ENCODE measurements around the gene WWC1.

The WWC1 gene

GRCh38 chr5:168364750-168365550 is 73.5 kb downstream of the WWC1 start:
- peak overlapping the region; percentile 21 for H2AK5ac ChIP-seq (ENCODE audit: low read length)
- H3K4me1 ChIP-seq (ENCODE audit: control insufficient read depth in 1 of 2, insufficient read depth in 2 of 2, low read length in 2 of 2): peaks cover 42 to 49% of the 10 kb centered on the region in 2 experiments
- H3K9ac ChIP-seq (ENCODE audit: low read length): no peak overlapping the region
- H3K4me2 ChIP-seq (ENCODE audit: low read length): peak overlapping the region; percentile 51
- H2AFZ ChIP-seq (ENCODE audit: insufficient read depth, low read length, poor library complexity): peak overlapping the region; percentile 42
- no peaks in the 10 kb centered on the region for H3K9me3 ChIP-seq (ENCODE audit: insufficient read depth, low read depth, low read length)
- peak overlapping the region; percentile 0 for H4K8ac ChIP-seq (ENCODE audit: low read depth, low read length)
- no peak overlapping the region for H3K4me3 ChIP-seq (ENCODE audit: low read depth, low read length)
- peak overlapping the region; percentile 73 for H3K18ac ChIP-seq (ENCODE audit: low read length)
- peak overlapping the region; percentile 33 for H3K14ac ChIP-seq (ENCODE audit: low read length)
- peak overlapping the region; percentile 68 for H2BK12ac ChIP-seq (ENCODE audit: low read length)
- H3K36me3 ChIP-seq (ENCODE audit: control insufficient read depth in 1 of 2, insufficient read depth in 2 of 2, low read length in 2 of 2): no peaks in the 10 kb centered on the region
- peak; percentile 97 to 99 for DNase-seq
- H2BK120ac ChIP-seq (ENCODE audit: insufficient read depth, low read length, poor library complexity): peak overlapping the region; percentile 67
- no peak overlapping the region for H3K23ac ChIP-seq (ENCODE audit: low read length)
- H2BK5ac ChIP-seq (ENCODE audit: low read depth, low read length, poor library complexity): peak overlapping the region; percentile 71
- H3K79me1 ChIP-seq (ENCODE audit: low read length): peaks cover 26% of the 10 kb centered on the region
- no peaks in the 10 kb centered on the region for H3K79me2 ChIP-seq (ENCODE audit: control insufficient read depth, insufficient read depth, low read length, poor library complexity)
- H3K27ac ChIP-seq (ENCODE audit: low read depth, low read length): peak overlapping the region; percentile 89
- no peaks in the 10 kb centered on the region for H3K27me3 ChIP-seq (ENCODE audit: insufficient read depth, low read length)
- H4K12ac ChIP-seq (ENCODE audit: low read depth, low read length): no peak overlapping the region
- H4K91ac ChIP-seq (ENCODE audit: low read depth, low read length): peak overlapping the region; percentile 67
- H3K4ac ChIP-seq (ENCODE audit: low read depth, low read length): no peak overlapping the region
- WGBS (ENCODE audit: extremely low coverage, insufficient coverage, insufficient read length): no CpG with 5 or more reads among the region's 12 CpGs

- Histone ChIP-seq H3K4me2 (ENCODE audit: low read length) (peak overlapping the region; percentile 51), H2BK120ac (ENCODE audit: insufficient read depth, low read length, poor library complexity) (peak overlapping the region; percentile 73), H3K4me3 (ENCODE audit: low read depth, low read length) (no peak overlapping the region), H4K91ac (ENCODE audit: low read depth, low read length) (peak overlapping the region; percentile 74), H3K23ac (ENCODE audit: low read length) (no peak overlapping the region), H3K18ac (ENCODE audit: low read length) (peak overlapping the region; percentile 67), H2BK12ac (ENCODE audit: low read length) (peak overlapping the region; percentile 68), H3K9me3 (ENCODE audit: insufficient read depth, low read depth, low read length) (no peaks in the 10 kb centered on the region), H3K9ac (ENCODE audit: low read length) (no peak overlapping the region), H3K79me2 (ENCODE audit: control insufficient read depth, insufficient read depth, low read length, poor library complexity) (no peaks in the 10 kb centered on the region), H2AFZ (ENCODE audit: insufficient read depth, low read length, poor library complexity) (peak overlapping the region; percentile 42), H3K4ac (ENCODE audit: low read depth, low read length) (peak overlapping the region; percentile 16), H3K79me1 (ENCODE audit: low read length) (peaks cover 22% of the 10 kb centered on the region), H3K27me3 (ENCODE audit: insufficient read depth, low read length) (no peaks in the 10 kb centered on the region), H3K4me1 (ENCODE audit: control insufficient read depth in 1 of 2, insufficient read depth in 2 of 2, low read length in 2 of 2) (peaks cover 37 to 45% of the 10 kb centered on the region in 2 experiments), H3K36me3 (ENCODE audit: control insufficient read depth in 1 of 2, insufficient read depth in 2 of 2, low read length in 2 of 2) (no peaks in the 10 kb centered on the region), H4K12ac (ENCODE audit: low read depth, low read length) (no peak overlapping the region), H2AK5ac (ENCODE audit: low read length) (peak overlapping the region; percentile 56), H2BK5ac (ENCODE audit: low read depth, low read length, poor library complexity) (peak overlapping the region; percentile 71), H3K14ac (ENCODE audit: low read length) (peak overlapping the region; percentile 40), H4K8ac (ENCODE audit: low read depth, low read length) (no peak overlapping the region), H3K27ac (ENCODE audit: low read depth, low read length) (peak overlapping the region; percentile 89)
- DNase-seq: peak; percentile 88 to 92
- no CpG with 5 or more reads among the region's 10 CpGs for WGBS (ENCODE audit: extremely low coverage, insufficient coverage, insufficient read length)
Measured at GRCh38 chr5:168365581-168366081, 74.2 kb downstream of the WWC1 start.

GRCh38 chr5:168366116-168366515 is 74.7 kb downstream of the WWC1 start:
- Histone ChIP-seq H2BK120ac (ENCODE audit: insufficient read depth, low read length, poor library complexity) (peak overlapping the region; percentile 73), H3K79me2 (ENCODE audit: control insufficient read depth, insufficient read depth, low read length, poor library complexity) (no peaks in the 10 kb centered on the region), H3K4ac (ENCODE audit: low read depth, low read length) (no peak overlapping the region), H3K4me1 (ENCODE audit: control insufficient read depth in 1 of 2, insufficient read depth in 2 of 2, low read length in 2 of 2) (peaks cover 37 to 44% of the 10 kb centered on the region in 2 experiments), H3K14ac (ENCODE audit: low read length) (peak overlapping the region; percentile 40), H4K12ac (ENCODE audit: low read depth, low read length) (no peak overlapping the region), H2BK5ac (ENCODE audit: low read depth, low read length, poor library complexity) (peak overlapping the region; percentile 67), H3K4me2 (ENCODE audit: low read length) (peak overlapping the region; percentile 51), H2BK12ac (ENCODE audit: low read length) (peak overlapping the region; percentile 72), H4K8ac (ENCODE audit: low read depth, low read length) (peak overlapping the region; percentile 2), H3K18ac (ENCODE audit: low read length) (peak overlapping the region; percentile 67), H3K36me3 (ENCODE audit: control insufficient read depth in 1 of 2, insufficient read depth in 2 of 2, low read length in 2 of 2) (peaks cover 0 to under 1% of the 10 kb centered on the region in 2 experiments), H3K27me3 (ENCODE audit: insufficient read depth, low read length) (no peaks in the 10 kb centered on the region), H3K9me3 (ENCODE audit: insufficient read depth, low read depth, low read length) (no peaks in the 10 kb centered on the region), H3K9ac (ENCODE audit: low read length) (no peak overlapping the region), H3K27ac (ENCODE audit: low read depth, low read length) (peak overlapping the region; percentile 89), H2AFZ (ENCODE audit: insufficient read depth, low read length, poor library complexity) (no peak overlapping the region), H3K23ac (ENCODE audit: low read length) (no peak overlapping the region), H4K91ac (ENCODE audit: low read depth, low read length) (peak overlapping the region; percentile 74), H3K79me1 (ENCODE audit: low read length) (peaks cover 19% of the 10 kb centered on the region), H3K4me3 (ENCODE audit: low read depth, low read length) (no peak overlapping the region), H2AK5ac (ENCODE audit: low read length) (peak overlapping the region; percentile 56)
- no CpG with 5 or more reads among the region's 3 CpGs for WGBS (ENCODE audit: extremely low coverage, insufficient coverage, insufficient read length)
- peak; percentile 67 to 71 for DNase-seq

- Histone ChIP-seq H2BK120ac (ENCODE audit: insufficient read depth, low read length, poor library complexity) (no peak overlapping the region), H3K79me2 (ENCODE audit: control insufficient read depth, insufficient read depth, low read length, poor library complexity) (peaks cover 3% of the 10 kb centered on the region), H4K12ac (ENCODE audit: low read depth, low read length) (no peak overlapping the region), H2AFZ (ENCODE audit: insufficient read depth, low read length, poor library complexity) (no peak overlapping the region), H4K8ac (ENCODE audit: low read depth, low read length) (no peak overlapping the region), H3K9ac (ENCODE audit: low read length) (no peak overlapping the region), H3K9me3 (ENCODE audit: insufficient read depth, low read depth, low read length) (no peaks in the 10 kb centered on the region), H3K4me1 (ENCODE audit: control insufficient read depth in 1 of 2, insufficient read depth in 2 of 2, low read length in 2 of 2) (peaks cover 32 to 34% of the 10 kb centered on the region in 2 experiments), H2AK5ac (ENCODE audit: low read length) (no peak overlapping the region), H3K18ac (ENCODE audit: low read length) (no peak overlapping the region), H3K14ac (ENCODE audit: low read length) (no peak overlapping the region), H4K91ac (ENCODE audit: low read depth, low read length) (no peak overlapping the region), H3K27me3 (ENCODE audit: insufficient read depth, low read length) (no peaks in the 10 kb centered on the region), H3K79me1 (ENCODE audit: low read length) (peaks cover 17% of the 10 kb centered on the region), H3K4me2 (ENCODE audit: low read length) (no peak overlapping the region), H2BK5ac (ENCODE audit: low read depth, low read length, poor library complexity) (no peak overlapping the region), H3K23ac (ENCODE audit: low read length) (no peak overlapping the region), H3K27ac (ENCODE audit: low read depth, low read length) (no peak overlapping the region), H3K36me3 (ENCODE audit: control insufficient read depth in 1 of 2, insufficient read depth in 2 of 2, low read length in 2 of 2) (peaks cover 0 to 3% of the 10 kb centered on the region in 2 experiments), H3K4me3 (ENCODE audit: low read depth, low read length) (no peak overlapping the region), H2BK12ac (ENCODE audit: low read length) (no peak overlapping the region), H3K4ac (ENCODE audit: low read depth, low read length) (no peak overlapping the region)
- no peak for DNase-seq
- WGBS (ENCODE audit: extremely low coverage, insufficient coverage, insufficient read length): no CpG with 5 or more reads among the region's 3 CpGs
Measured at GRCh38 chr5:168368854-168369253, 77.4 kb downstream of the WWC1 start.

Measured in trophoblast cell (in vitro differentiated cells and primary cell).